ES-I3 (cell line): ENCODE data around the gene ALKBH3.

Source experiments
- H3K36me3 ChIP-seq: 2 replicates; pipeline ENCODE4 v1.6.1; 2013; ENCODE audit warnings: mild to moderate bottlenecking, low read length, control low read depth, moderate library complexity; ENCODE audit not compliant: insufficient read depth
- H3K4me1 ChIP-seq: 2 replicates; pipeline ENCODE4 v1.6.1; 2013; ENCODE audit warnings: mild to moderate bottlenecking, control low read depth, low read length; ENCODE audit not compliant: insufficient read depth
- H3K9ac ChIP-seq: 2 replicates; pipeline ENCODE4 v1.6.1; 2013; ENCODE audit warnings: low read depth, mild to moderate bottlenecking, low read length, moderate library complexity
- H3K9me3 ChIP-seq: 2 replicates; pipeline ENCODE4 v1.6.1; 2013; ENCODE audit warnings: mild to moderate bottlenecking, low read length, moderate library complexity; ENCODE audit not compliant: control insufficient read depth, insufficient read depth

ALKBH3 gene

DNA sequence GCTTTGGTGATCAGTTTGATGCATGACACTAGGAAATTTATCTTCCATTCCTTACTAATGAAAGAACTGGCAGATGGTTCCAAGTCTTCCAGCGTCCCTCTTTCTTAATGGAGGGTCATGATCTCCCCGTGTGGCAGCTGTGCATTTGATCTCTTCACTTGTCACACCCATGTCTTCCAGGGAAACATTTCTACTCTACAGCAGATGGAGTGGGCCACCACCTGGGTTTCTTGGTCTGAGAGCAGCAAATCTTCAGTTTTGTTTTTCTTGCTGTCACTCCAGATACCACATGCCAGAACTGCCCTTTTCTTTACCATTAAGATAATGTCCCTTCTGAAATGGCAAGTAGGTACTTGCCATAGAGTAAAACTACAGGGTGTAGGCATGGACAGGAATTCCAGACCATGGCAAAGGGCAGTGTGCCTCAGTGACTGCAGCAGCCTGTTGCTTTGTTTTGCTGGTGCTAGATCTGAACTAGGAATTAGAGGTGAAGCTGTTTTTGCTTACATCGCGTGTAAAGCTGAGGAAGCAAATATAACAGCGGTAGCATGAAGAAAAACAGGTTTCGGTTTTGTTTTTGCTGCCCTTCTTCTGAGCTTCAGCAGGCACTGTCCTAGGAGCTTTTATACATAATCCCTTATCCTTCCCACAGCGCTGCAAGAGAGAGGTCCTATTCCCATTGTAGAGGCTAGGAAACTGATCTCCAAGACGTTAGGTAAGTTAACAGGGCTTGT is 41.1 kb downstream of the ALKBH3 start:
- Histone ChIP-seq H3K36me3 (no peaks in the 10 kb centered on the region), H3K9ac (no peak overlapping the region), H3K4me1 (peaks cover 50% of the 10 kb centered on the region), H3K9me3 (no peaks in the 10 kb centered on the region)

DNA sequence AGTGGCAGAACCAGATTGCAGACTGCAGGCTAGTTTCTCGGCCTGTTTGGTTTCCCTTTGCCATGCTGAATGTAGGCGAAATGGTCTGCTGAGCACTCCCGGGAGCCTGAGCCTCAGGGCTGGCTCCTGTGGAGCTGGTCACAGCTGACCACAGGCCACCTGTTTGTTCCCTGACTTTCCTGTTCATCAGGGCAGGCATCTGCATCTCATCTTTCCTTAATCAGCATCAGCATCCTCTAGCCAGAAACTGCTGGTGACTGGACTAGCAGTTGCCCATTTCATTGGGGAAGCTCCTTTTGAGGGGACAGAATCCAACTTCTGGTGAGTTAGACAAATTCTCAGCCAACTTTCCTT is 41.6 kb downstream of the ALKBH3 start:
- Histone ChIP-seq H3K9ac (no peak overlapping the region), H3K36me3 (no peaks in the 10 kb centered on the region), H3K9me3 (no peaks in the 10 kb centered on the region), H3K4me1 (peaks cover 55% of the 10 kb centered on the region)

GRCh38 chr11:43922744-43923405 is 42.2 kb downstream of the ALKBH3 start:
- Histone ChIP-seq H3K9me3 (no peaks in the 10 kb centered on the region), H3K9ac (no peak overlapping the region), H3K4me1 (peaks cover 61% of the 10 kb centered on the region), H3K36me3 (no peaks in the 10 kb centered on the region)

DNA sequence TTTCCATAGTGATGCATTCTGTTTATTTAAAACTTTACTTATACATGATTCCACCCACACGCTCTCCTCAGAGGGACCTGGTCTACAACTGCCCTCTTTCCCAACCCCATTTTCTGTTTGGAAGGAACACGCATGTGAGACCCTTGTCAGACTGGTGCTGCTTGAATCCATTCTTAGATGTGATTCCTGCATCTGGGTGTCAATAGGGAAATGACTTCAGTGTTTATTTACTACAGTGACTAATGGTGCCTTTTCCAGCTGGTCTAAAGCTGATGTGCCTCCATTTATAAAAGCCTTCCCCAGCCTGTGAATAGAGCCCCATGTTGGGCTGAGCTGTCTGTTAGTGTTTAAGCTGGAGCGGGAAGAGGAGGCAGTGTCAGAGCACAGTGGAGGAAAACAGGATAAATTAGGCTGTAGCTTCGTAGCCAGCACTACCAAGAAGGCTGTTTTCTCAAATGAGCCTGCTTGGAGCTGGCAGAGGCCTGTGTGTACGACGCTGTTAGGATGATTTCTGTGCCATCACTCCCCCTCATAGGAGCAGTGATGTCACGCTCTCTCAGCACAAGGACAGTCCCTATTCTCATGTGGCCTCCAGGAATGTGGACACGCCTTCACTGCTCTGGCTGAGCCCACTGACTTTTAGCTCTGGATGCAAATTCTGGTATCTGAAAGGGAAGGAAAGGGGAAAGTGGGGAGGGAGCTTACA is 42.9 kb downstream of the ALKBH3 start:
- H3K4me1 ChIP-seq: peaks cover 62% of the 10 kb centered on the region
- no peaks in the 10 kb centered on the region for H3K36me3 ChIP-seq
- H3K9me3 ChIP-seq: no peaks in the 10 kb centered on the region
- H3K9ac ChIP-seq: no peak overlapping the region

- H3K9me3 ChIP-seq: no peaks in the 10 kb centered on the region
- H3K9ac ChIP-seq: no peak overlapping the region
- H3K4me1 ChIP-seq: peaks cover 62% of the 10 kb centered on the region
These were observed 43.7 kb downstream of the ALKBH3 start for GRCh38 chr11:43924112-43924855.

GRCh38 chr11:43925063-43925931 is 44.7 kb downstream of the ALKBH3 start:
- Histone ChIP-seq H3K36me3 (no peaks in the 10 kb centered on the region), H3K4me1 (peaks cover 55% of the 10 kb centered on the region), H3K9ac (no peak overlapping the region), H3K9me3 (no peaks in the 10 kb centered on the region)

More at GRCh38 chr11:43924112-43924855, 43.7 kb downstream of the ALKBH3 start:
- H3K36me3 ChIP-seq: no peaks in the 10 kb centered on the region

DNA sequence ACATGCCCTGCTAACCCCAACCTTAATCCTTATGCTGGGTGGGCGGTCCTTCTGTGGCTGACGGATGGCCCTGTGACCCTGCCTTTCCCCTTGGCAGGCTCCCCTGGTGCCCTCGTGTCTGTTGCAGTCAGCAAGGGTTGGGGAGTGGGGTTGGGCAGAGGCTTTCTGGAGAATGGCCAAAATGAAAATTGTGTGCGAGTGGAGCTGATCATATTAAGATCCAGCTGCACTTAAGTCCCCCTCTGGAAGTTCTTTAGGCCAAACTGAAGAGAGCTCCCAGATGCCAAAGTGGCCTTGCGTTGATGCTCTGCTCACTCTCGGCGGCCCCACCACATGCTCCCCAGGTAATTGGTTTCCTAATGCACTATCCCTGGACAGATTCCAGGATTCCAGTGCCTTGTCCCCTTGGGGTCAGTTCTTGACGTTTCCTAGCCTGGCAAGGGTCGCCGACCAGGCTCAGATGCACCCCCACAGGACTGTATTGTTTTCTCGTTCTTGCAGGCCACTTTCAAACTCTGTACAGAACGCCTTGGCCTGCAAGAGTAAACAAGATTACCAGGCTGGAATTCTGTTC is 45.4 kb downstream of the ALKBH3 start:
- peaks cover 48% of the 10 kb centered on the region for H3K4me1 ChIP-seq
- H3K9ac ChIP-seq: no peak overlapping the region

DNA sequence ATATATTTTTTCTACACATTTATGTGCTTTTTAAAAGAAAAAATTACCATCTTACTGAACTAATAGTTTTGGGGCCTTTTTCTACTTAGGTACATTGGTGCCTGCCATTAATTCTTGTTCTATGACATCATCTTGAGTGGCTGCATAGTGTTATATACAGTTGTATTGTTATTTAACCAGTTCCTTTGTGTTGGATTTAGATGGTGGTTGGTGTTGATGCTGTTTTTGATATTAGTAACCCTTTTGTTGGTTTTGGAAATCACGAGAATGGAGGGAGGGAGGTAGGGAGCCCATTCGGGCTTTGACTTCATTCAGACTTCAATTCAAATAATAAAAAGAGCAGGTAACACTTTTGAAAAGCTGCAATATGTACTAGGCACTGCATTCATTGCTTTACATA is 46.4 kb downstream of the ALKBH3 start:
- no peak overlapping the region for H3K9ac ChIP-seq
- peaks cover 46% of the 10 kb centered on the region for H3K4me1 ChIP-seq
- no peaks in the 10 kb centered on the region for H3K36me3 ChIP-seq

More for the DNA sequence above, 45.4 kb downstream of the ALKBH3 start:
- Histone ChIP-seq H3K36me3 (no peaks in the 10 kb centered on the region), H3K9me3 (no peaks in the 10 kb centered on the region)

GRCh38 chr11:43927925-43928707 is 47.5 kb downstream of the ALKBH3 start:
- Histone ChIP-seq H3K4me1 (peaks cover 50% of the 10 kb centered on the region), H3K9me3 (no peaks in the 10 kb centered on the region), H3K9ac (no peak overlapping the region), H3K36me3 (no peaks in the 10 kb centered on the region)

More for the DNA sequence above, 46.4 kb downstream of the ALKBH3 start:
- H3K9me3 ChIP-seq: no peaks in the 10 kb centered on the region

- Histone ChIP-seq H3K4me1 (peaks cover 51% of the 10 kb centered on the region), H3K9me3 (no peaks in the 10 kb centered on the region), H3K9ac (no peak overlapping the region), H3K36me3 (no peaks in the 10 kb centered on the region)
These were observed 48.1 kb downstream of the ALKBH3 start for GRCh38 chr11:43928721-43929120.

- H3K36me3 ChIP-seq: no peaks in the 10 kb centered on the region
- peaks cover 36% of the 10 kb centered on the region for H3K4me1 ChIP-seq
These were observed 50.5 kb downstream of the ALKBH3 start for GRCh38 chr11:43930868-43931716.

GRCh38 chr11:43931717-43932039 is 51.0 kb downstream of the ALKBH3 start:
- Histone ChIP-seq H3K4me1 (peaks cover 32% of the 10 kb centered on the region), H3K9me3 (no peaks in the 10 kb centered on the region), H3K9ac (no peak overlapping the region), H3K36me3 (no peaks in the 10 kb centered on the region)

More at GRCh38 chr11:43930868-43931716, 50.5 kb downstream of the ALKBH3 start:
- Histone ChIP-seq H3K9ac (no peak overlapping the region), H3K9me3 (no peaks in the 10 kb centered on the region)
